GM12801 (cell line): Measurements from ENCODE around the gene LGALS12.

ENCODE experiments used
- TF ChIP-seq, protein P1 (sequence below): IDR thresholded peaks from one replicate; pipeline ENCODE4 v1.5.1; 2011; ENCODE audit warnings: control low read depth; ENCODE audit not compliant: insufficient read length; ENCODE audit errors: extremely low read depth

LGALS12 gene

DNA sequence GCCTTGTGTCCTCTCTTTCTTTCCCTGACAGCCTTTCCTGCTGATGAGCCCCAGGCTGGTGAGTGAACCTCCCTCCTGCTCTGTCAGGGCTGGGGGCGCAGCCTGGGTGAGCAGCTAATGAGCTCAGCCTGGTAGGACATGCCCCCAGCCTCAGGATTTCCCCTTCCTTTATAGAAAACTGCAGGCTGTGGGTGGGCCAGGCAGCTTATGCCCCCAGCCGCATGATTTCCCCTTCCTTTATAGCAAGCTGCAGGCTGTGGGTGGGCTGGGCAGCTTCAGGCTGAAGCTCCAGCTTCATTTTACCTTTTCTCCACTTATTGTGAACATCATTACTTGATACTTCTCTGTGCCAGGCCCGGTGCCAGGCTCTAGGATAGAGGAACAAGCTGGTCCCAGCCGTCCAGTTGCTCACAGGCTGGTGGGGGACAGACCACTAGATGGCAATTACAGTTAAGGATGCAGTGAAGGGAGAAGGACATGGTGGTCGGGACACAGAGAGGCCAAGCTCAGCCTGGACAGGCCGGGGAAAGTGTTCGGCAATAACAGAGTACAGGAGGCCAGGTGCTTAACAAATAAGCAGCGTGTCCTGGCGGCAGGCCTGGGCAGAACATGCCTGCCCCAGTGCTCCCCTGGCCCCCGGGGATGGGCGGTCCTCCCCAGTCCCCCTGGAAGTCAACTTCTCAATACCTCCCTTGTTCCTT is 5.3 kb downstream of the LGALS12 start:
- TF ChIP-seq, protein P1, sequence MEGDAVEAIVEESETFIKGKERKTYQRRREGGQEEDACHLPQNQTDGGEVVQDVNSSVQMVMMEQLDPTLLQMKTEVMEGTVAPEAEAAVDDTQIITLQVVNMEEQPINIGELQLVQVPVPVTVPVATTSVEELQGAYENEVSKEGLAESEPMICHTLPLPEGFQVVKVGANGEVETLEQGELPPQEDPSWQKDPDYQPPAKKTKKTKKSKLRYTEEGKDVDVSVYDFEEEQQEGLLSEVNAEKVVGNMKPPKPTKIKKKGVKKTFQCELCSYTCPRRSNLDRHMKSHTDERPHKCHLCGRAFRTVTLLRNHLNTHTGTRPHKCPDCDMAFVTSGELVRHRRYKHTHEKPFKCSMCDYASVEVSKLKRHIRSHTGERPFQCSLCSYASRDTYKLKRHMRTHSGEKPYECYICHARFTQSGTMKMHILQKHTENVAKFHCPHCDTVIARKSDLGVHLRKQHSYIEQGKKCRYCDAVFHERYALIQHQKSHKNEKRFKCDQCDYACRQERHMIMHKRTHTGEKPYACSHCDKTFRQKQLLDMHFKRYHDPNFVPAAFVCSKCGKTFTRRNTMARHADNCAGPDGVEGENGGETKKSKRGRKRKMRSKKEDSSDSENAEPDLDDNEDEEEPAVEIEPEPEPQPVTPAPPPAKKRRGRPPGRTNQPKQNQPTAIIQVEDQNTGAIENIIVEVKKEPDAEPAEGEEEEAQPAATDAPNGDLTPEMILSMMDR: no peak

DNA sequence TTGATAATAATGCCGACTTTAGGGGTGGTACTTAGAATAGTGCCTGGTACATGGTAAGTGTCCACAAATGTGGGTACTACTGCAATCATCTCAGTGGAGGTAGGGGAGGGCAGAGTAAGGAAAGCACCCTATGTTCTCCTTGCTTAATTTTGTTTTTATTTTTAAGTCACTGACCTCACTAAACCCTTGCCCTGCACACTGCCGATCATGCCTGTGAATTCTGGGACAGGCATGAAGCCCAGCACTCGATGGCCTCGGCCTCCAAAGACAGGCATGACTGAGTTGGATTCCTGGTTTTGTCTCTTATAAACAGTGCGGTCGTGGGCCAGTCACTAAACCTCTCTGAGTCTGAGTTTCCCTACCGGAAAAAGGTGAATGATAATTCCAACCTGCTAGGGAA is 6.9 kb downstream of the LGALS12 start:
- TF ChIP-seq, protein P1: no peak

DNA sequence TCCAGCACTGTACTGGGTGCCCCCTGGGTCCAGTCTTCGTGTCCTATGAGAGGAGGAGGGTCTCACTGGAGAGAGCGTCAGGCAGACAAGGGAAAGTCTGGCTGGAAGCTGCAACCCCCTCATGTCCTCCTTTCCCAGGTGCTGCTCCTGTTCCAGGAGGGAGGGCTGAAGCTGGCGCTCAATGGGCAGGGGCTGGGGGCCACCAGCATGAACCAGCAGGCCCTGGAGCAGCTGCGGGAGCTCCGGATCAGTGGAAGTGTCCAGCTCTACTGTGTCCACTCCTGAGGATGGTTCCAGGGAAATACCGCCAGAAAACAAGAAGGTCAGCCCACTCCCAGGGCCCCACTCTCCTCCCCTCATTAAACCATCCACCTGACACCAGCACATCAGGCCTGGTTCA is 10.2 kb downstream of the LGALS12 start:
- TF ChIP-seq, protein P1: no peak

DNA sequence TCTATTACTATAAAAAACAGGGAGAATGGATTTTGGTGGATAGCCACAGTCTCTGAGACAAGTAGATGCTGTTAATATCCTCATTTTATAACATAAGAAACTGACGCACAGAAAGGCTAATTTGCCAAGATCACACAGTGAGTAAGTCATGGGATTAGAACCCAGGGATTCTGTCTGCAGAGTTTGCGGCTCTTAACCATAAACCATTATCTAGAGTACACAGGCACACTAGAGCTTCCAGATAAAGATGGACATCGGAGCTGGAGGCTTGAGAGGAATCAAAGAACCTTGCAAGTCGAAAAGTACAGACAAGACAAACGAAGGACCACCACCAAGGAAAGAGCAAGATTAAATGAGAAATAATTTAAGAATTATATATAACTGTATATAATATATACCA is 11.3 kb downstream of the LGALS12 start:
- TF ChIP-seq, protein P1: no peak

DNA sequence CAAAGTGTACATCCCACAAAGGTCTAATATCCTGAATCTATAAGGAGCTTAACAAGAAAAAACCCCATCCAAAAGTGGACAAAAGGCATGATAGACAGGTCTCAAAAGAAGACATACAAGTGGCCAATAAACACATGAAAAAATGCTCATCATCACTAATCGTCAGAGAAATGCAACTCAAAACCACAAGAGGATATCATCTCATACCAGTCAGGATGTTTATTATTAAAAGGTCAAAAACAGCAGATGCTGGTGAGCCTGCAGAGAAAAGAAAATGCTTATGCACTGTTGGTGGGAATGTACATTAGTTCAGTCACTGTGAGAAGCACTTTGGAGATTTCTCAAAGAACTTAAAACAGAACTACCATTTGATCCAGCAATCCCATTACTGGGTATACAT is 12.7 kb downstream of the LGALS12 start:
- TF ChIP-seq, protein P1: no peak

DNA sequence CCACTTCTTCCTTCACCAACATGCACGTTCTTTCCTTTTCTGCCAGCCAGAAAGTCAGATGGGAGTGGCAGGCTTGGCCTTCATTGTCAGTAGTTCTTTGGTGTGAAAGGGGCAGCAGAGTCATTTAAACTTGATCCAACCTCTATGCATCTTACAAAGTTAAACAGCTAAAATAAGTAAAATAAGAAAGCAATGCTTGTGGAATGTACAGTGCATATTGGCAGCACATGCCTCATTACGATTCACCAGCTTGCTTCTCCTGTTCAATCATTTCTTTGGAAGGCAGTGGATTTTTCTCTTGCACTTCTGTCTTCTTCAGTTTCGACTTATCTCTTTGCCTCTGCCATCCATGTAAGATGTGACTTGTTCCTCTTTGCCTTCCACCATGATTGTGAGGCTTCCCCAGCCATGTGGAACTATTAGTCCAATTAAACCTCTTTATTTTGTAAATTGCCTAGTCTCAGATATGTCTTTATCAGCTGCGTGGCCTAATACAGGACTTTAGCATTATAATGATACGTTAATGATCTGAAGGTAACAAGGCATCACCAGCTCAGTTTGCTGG is 14.8 kb downstream of the LGALS12 start:
- TF ChIP-seq, protein P1: no peak

DNA sequence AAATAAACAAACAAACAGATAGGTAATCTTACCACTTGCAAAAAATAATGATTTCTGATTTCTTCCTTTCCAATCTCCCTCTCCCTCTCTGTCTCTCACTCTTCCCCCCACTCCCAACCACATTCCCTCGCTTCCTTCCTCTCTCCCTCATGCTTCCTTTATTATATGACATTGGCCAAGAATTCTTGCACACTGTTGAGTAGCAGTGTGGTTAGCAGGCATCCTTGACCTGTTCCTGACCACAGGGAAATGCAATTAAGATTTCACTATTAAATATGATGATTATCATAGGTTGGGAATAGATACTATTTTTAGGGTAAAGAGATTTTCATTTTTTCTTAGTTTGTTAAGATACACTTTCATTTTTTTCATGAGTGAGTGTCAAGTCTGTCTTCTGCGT is 16.0 kb downstream of the LGALS12 start:
- TF ChIP-seq, protein P1: no peak
